GM12873 (cell line): Measurements from ENCODE around the gene OR4K2.

Experiments
- TF ChIP-seq, protein P1 (sequence below): IDR thresholded peaks from 2 replicates; pipeline ENCODE4 v1.5.1; 2012; ENCODE audit warnings: low read depth, mild to moderate bottlenecking, moderate library complexity, low read length, control low read depth; ENCODE audit not compliant: insufficient read depth; ENCODE audit errors: missing control alignments

Gene OR4K2

DNA sequence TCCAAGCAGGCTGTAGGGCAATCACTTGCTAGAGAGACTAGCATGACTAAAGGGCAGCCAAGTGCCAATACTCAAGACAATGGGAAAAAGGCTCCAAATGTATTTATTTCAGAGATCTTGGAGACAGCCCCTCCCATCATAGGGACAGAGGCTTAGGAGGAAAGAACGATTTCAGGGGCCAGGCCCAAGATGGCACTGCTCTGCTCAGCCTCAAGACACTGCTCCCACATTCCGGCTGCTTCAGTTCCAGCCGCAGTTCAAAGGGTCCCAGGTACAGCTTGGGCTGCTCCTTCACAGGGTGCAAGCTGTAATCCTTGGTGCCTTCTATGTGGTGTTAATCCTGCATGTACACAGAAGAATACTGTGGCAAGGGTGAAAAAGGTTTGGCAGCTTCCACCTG, 26.1 kb downstream of the OR4K2 start:
- TF ChIP-seq, protein P1, sequence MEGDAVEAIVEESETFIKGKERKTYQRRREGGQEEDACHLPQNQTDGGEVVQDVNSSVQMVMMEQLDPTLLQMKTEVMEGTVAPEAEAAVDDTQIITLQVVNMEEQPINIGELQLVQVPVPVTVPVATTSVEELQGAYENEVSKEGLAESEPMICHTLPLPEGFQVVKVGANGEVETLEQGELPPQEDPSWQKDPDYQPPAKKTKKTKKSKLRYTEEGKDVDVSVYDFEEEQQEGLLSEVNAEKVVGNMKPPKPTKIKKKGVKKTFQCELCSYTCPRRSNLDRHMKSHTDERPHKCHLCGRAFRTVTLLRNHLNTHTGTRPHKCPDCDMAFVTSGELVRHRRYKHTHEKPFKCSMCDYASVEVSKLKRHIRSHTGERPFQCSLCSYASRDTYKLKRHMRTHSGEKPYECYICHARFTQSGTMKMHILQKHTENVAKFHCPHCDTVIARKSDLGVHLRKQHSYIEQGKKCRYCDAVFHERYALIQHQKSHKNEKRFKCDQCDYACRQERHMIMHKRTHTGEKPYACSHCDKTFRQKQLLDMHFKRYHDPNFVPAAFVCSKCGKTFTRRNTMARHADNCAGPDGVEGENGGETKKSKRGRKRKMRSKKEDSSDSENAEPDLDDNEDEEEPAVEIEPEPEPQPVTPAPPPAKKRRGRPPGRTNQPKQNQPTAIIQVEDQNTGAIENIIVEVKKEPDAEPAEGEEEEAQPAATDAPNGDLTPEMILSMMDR, result no peak

DNA sequence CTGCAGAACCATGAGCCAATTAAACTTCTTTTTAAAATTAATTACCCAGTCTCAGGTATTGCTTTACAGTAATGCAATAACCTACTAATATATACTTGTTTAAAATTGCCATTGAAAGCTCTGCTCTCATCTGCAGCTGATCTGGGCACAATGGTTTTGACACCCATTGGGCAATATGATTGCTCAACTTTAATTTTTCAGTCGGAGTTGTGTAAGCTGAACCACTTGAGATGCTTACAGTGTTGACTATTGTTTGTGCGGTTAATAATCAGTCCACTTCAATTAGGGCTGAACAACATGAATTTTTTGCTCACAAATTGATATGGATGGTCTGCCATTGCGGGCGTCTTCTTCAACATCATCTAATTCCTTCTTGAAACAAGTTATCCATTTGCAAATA, 27.5 kb downstream of the OR4K2 start:
- TF ChIP-seq, protein P1, result no peak

DNA sequence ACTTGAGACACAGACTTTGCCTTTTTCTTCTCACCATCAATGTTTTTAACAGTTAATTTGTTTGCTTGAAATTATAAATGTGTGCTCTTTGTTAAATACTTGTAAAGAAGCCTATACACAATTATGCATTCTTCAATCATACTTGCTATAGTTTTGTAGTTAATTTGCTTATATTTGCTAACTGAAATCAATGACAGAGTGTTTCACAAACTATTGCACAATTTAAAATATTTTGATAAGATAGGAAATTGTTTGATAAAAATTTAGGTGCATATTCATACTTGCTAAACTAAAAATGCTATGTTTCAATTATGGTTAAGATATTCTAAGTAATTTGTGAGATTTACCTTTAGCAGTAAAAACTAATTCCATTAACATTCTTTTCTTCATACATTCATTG, 31.7 kb downstream of the OR4K2 start:
- TF ChIP-seq, protein P1, result no peak

DNA sequence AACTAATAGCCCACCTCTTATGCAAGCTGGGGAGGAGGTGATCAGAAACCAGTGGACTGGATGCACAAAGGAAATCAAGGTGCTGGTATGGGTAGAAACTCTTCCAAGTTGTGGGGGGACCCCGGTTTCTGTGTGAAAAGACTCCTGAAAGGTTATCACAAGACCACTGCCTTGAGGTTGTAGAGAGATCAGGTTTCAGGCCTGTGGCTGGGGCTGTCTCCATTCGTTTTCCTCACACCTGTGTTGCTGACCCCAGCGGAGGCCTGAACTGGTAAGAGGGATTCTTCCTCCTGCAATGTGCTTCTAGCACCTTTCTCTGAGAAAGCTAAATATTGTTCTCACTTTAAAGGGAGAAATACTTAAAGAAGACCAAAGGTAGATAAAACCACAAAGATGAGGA, 36.2 kb downstream of the OR4K2 start:
- TF ChIP-seq, protein P1, result no peak

DNA sequence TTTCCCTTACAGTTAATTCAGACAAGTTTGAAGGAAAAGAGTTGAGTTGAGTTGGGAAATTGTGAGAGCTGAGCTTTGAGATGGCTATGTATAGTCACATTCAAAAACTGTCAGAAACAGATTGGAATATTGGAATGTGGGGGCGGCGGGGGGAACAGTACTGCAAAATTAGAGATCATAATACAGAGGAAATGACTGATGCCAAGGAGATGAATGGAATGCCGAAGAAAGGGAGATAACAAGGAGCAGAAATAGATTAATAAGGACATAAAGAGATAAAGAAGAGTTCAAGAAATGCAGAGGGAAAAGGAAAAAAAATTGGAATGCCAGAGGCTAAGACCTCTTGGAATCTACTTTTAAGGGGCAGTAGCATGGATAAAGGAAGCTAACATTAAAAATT, 42.3 kb downstream of the OR4K2 start:
- TF ChIP-seq, protein P1, result no peak

DNA sequence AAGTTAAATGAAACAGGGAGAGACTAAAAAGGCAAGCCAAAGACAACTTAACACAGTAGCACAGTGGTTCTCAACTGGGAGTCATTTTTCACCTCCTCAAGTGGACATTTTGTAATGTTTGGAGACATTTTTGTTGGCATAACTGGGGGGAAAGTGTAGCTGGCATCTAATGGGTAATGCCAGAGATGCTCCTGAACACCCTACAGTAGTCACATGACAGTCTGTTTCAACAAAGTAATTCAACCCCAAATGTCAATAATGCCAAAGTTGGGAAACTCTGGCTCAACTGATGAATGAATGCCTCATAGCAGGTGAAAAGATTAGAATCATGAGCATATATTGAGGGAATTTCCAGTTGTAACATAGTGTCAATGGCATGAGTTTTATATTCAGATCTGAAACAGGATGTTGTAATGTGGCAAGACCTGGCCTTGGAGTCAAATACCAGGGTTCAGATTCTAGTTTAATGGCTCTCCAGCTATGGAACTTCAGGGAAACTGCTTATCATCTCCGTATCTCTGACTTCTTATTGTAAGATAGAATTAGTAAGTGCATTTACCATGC, 43.1 kb downstream of the OR4K2 start:
- TF ChIP-seq, protein P1, result no peak

DNA sequence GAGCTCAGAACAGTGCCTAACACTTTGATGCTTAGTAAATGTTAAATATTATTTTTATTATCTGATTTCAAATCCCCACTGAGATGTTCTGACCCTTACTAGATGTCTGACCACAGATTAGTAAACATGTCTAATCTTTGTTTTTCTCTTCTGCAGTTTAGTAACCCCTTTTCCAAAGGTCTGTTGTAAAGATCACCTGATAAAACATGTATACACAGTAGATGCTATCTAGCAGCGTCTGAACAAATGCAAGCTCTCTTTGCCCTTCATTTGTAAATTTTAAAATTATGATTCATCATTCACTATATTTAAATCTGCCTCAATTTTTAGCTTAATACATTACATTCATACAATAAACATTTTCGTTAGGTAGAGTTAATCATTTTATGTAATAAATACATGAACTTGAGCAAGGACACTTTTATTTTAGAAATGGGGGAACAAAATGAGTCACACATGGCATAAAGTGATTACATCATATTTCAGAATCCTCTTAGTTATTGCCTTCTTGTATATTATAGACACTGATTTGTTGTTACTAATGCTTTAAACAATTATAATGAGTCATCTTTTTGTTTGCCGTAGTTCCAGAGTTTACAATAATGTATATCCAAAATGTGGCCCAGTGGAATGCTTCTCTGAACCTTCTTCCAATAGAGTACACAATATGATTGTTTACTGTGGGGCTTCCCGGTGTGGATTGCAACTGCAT, 43.8 kb downstream of the OR4K2 start:
- TF ChIP-seq, protein P1, result no peak
